Adrenal gland (tissue), 12 donors: ENCODE measurements around the gene GNG8. TPM values are rescaled to one million over a fixed set of nuclear protein-coding genes. Genes with fewer than 3 reads are reported as not detected.
A peak's percentile ranks its signal among the peaks of the same experiment; 100 is the strongest.

ENCODE experiments used
- DNase-seq, 7 donors: peaks; one replicate each; pipeline ENCODE4 v3.0.0-alpha.2; 2019 to 2020
- H3K27ac ChIP-seq, 5 donors: fragments of 200-600 bp; sonication (generic) in 4 of 5; 1 replicate in 3 of 5; 2 replicates in 2 of 5; pipeline versions ENCODE4 v1.5.1 to v1.8.0; 2016 to 2020; ENCODE audit warnings: mild to moderate bottlenecking in 1 of 5
- H3K27me3 ChIP-seq: fragments of 200-600 bp; 2 replicates; pipeline ENCODE4 v1.8.0; 2021
- H3K36me3 ChIP-seq, 2 donors: fragments of 200-600 bp; replicated peaks in 1 of 2; 1 replicate in 1 of 2; 2 replicates in 1 of 2; pipeline versions ENCODE4 v1.5.1 to v1.8.0; 2018 to 2022
- H3K4me1 ChIP-seq, 2 donors: fragments of 200-600 bp; replicated peaks in 1 of 2; 1 replicate in 1 of 2; 2 replicates in 1 of 2; pipeline versions ENCODE4 v1.5.1 to v1.8.0; 2018 to 2021
- H3K4me3 ChIP-seq, 4 donors: fragments of 200-600 bp; sonication (generic) in 3 of 4; one replicate each; pipeline ENCODE4 v1.5.1; 2016 to 2018
- H3K9me3 ChIP-seq, 3 donors: fragments of 200-600 bp; sonication (generic) in 1 of 3; replicated peaks in 1 of 3; 1 replicate in 2 of 3; 2 replicates in 1 of 3; pipeline versions ENCODE4 v1.5.1 to v1.8.0; 2016 to 2021
- POLR2A ChIP-seq, 2 donors: fragments of 450-650 bp; IDR thresholded peaks; one replicate each; pipeline ENCODE4 v1.6.1; 2017; ENCODE audit warnings: antibody characterized with exemption in 2 of 2, mild to moderate bottlenecking in 2 of 2, moderate library complexity in 1 of 2
- WGBS, 4 donors: extraction: QIAGEN DNeasy Blood & Tissue Kit in 2 of 4; methylation state at CpG; one replicate each; pipeline versions ENCODE4 v1.1.5 to v1.1.7; 2013 to 2017; 5-methylcytosine and 5-hydroxymethylcytosine counted together
- intact Hi-C, 2 donors: fragments of 100-400 bp; cut with DNase I; formaldehyde crosslinking; loops; one replicate each; pipeline versions ENCODE4 v1.14.1 to v1.15.0; 2022 to 2023
- polyA plus RNA-seq, 3 donors: library from polyadenylated mRNA; stranded (reverse); fragments of 200-250 nt in 2 of 3; fragments of 350-450 nt in 1 of 3; fragmentation: Illumina TruSeq in 1 of 3; extraction: RNeasy Lipid Tissue Mini Kit (QIAGEN cat#74804) in 1 of 3; gene quantifications; one replicate each; pipeline ENCODE4 v1.2.3, GENCODE V29; 2013 to 2014
- total RNA-seq, 9 donors: library from RNA; depleted of rRNA in 4 of 9; stranded (reverse); fragments of >200 nt in 4 of 9; fragments of 120-200 nt in 1 of 9; fragmentation: NEBNext Ultra II Directional in 1 of 9; extraction: Animal tissue kit (Norgen Biotek cat#: 25700) in 1 of 9; gene quantifications; one replicate each; pipeline versions ENCODE4 v1.1.0 to v1.2.4, GENCODE V29; 2013 to 2023
- TF ChIP-seq, protein P1 (sequence below), 6 experiments: fragments of 450-650 bp in 4 of 6; fragments of 200-600 bp in 2 of 6; sonication (generic) in 1 of 6; IDR thresholded peaks; 1 replicate in 5 of 6; 2 replicates in 1 of 6; pipeline versions ENCODE4 v1.5.1 to v1.8.0; 2016 to 2021; ENCODE audit warnings: antibody characterized with exemption in 6 of 6, mild to moderate bottlenecking in 2 of 6, moderate library complexity in 1 of 6
- donor health status: healthy with polysubstance abuse.
- donor health status: Bipolar disorder and iron deficiency.
- donor health status: DM: yes; HTN: yes; CAD: no.
- donor health status: DM: no; HTN: no; CAD: no.
- donor health status: DM: no; HTN: no; CAD: no.
- donor health status: DM: yes; HTN: yes; CAD: no.

Gene GNG8
- total and polyA plus RNA-seq, 12 donors, result 3.9 TPM; not detected in 11

DNA sequence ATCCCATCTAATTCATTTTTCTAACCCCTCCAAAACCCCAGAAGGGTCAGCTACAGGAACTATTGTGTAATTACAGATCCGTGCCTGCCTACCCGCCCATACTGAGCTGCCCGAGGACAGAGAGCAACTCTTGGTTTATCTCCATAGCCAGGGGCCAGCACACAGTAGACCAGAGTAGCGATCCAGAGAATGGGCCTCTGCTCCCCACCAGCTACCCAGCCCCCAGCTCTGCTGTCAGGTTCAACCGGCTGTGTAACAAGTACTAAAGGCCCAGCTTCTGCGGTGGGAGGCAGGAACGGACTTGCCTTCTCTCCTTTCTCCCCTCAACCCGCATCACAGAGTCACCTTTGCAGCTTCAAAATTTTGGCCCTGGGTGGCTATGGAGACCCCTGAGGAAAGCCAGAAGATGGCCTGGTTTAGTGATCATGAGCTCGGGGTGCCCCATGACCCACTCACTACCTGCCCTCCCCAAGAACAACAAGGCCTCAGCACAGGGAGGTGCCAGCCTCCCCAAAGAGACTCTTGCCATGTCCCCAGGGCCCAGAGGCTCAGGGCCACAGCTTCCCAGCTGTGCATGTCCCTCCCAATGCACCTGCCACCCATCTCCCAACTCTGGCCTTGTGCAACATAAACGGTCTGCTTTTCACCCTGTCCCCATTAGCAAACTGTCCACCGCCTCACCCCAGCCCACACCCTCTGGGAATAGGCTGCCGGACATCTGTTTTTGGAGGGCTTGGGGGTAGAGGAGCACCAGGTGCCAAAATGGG, 29.1 kb downstream of the GNG8 start:
- Histone ChIP-seq H3K9me3 (no peaks in the 10 kb centered on the region), H3K4me3 (no peak overlapping the region), H3K27ac (no peak overlapping the region), H3K27me3 (no peaks in the 10 kb centered on the region), H3K4me1 (peaks cover 27 to 45% of the 10 kb centered on the region in 2 donors), H3K36me3 (peaks cover 0 to 48% of the 10 kb centered on the region in 2 donors)
- 78 to 83% (median 79%) methylated on average over 11 to 12 of the region's 12 CpGs for WGBS, 4 donors
- intact Hi-C loops, result no loop called here
- DNase-seq, result peak in 3 of 7 donors; percentile 2 to 47 (median 16)
- TF ChIP-seq, protein P1, sequence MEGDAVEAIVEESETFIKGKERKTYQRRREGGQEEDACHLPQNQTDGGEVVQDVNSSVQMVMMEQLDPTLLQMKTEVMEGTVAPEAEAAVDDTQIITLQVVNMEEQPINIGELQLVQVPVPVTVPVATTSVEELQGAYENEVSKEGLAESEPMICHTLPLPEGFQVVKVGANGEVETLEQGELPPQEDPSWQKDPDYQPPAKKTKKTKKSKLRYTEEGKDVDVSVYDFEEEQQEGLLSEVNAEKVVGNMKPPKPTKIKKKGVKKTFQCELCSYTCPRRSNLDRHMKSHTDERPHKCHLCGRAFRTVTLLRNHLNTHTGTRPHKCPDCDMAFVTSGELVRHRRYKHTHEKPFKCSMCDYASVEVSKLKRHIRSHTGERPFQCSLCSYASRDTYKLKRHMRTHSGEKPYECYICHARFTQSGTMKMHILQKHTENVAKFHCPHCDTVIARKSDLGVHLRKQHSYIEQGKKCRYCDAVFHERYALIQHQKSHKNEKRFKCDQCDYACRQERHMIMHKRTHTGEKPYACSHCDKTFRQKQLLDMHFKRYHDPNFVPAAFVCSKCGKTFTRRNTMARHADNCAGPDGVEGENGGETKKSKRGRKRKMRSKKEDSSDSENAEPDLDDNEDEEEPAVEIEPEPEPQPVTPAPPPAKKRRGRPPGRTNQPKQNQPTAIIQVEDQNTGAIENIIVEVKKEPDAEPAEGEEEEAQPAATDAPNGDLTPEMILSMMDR (IDR thresholded peaks at IDR 0.05), result no peak
- TF ChIP-seq POLR2A (IDR thresholded peaks at IDR 0.05), result no peak

DNA sequence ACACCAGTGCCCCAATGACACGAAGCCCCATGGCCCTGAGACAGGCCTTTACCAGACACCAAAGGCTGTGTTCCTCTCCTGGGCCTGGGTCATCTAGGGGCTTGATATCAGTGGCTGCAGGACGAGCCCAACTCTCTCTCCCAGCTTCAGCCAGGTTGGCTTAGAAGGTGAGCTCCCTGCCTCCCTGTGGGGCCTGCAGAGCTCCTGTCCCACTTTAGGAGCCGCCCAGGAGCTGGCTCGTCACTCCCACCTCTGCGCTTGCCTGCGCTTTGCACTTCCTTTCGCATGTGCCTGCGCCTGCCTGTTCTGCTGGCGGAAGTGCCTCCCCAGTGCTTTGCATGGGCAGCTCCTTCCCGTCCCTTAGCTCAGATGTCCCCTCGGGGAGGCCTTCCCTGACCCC, 30.0 kb downstream of the GNG8 start:
- peak in 1 of 7 donors; percentile 55 for DNase-seq
- H3K9me3 ChIP-seq, result no peaks in the 10 kb centered on the region
- no peaks in the 10 kb centered on the region for H3K27me3 ChIP-seq
- intact Hi-C loops, result no loop called here
- H3K4me1 ChIP-seq, result peaks cover 27 to 45% of the 10 kb centered on the region in 2 donors
- no peak overlapping the region for H3K4me3 ChIP-seq
- TF ChIP-seq, protein P1 (IDR thresholded peaks at IDR 0.05), result no peak
- TF ChIP-seq POLR2A (IDR thresholded peaks at IDR 0.05), result no peak
- 88 to 95% (median 91%) methylated on average over 10 to 11 of the region's 11 CpGs for WGBS, 4 donors
- H3K36me3 ChIP-seq, result peaks cover 0 to 48% of the 10 kb centered on the region in 2 donors
- peak overlapping the region in 2 of 5 donors; percentile 31 to 100 for H3K27ac ChIP-seq

DNA sequence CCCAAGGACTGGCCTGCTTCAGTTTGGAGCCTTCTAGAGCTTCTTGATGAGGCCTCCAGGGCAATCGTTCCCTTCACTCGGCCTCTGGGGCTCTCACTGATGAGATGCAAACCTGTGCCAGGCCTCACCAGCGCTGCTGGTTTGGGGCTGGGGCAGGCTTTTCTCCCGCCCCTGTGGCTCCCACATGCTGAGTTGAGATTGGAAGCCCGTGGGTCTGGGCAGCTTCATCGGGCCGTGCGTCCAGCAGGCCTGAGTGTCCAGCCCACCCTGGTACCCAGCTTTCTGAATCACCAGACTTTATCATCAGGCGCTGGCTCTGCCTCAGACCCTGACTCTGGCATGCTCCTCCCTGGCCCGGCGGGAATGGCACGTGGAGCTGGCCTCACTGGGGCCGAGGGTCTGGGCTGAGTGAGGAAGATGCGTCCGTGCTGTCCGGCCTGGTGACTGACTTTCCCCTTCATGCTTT, 30.6 kb downstream of the GNG8 start:
- H3K36me3 ChIP-seq, result peaks cover 0 to 48% of the 10 kb centered on the region in 2 donors
- DNase-seq, result peak in 2 of 7 donors; percentile 14 to 32
- 63 to 100% (median 76%) methylated on average over 1 to 16 of the region's 16 CpGs for WGBS, 4 donors
- peak overlapping the region in 2 of 5 donors; percentile 31 to 100 for H3K27ac ChIP-seq
- no peak overlapping the region for H3K4me3 ChIP-seq
- no peaks in the 10 kb centered on the region for H3K27me3 ChIP-seq
- TF ChIP-seq POLR2A (IDR thresholded peaks at IDR 0.05), result no peak
- TF ChIP-seq, protein P1 (IDR thresholded peaks at IDR 0.05), result no peak
- intact Hi-C loops, result no loop called here
- peaks cover 27 to 45% of the 10 kb centered on the region in 2 donors for H3K4me1 ChIP-seq
- H3K9me3 ChIP-seq, result no peaks in the 10 kb centered on the region

DNA sequence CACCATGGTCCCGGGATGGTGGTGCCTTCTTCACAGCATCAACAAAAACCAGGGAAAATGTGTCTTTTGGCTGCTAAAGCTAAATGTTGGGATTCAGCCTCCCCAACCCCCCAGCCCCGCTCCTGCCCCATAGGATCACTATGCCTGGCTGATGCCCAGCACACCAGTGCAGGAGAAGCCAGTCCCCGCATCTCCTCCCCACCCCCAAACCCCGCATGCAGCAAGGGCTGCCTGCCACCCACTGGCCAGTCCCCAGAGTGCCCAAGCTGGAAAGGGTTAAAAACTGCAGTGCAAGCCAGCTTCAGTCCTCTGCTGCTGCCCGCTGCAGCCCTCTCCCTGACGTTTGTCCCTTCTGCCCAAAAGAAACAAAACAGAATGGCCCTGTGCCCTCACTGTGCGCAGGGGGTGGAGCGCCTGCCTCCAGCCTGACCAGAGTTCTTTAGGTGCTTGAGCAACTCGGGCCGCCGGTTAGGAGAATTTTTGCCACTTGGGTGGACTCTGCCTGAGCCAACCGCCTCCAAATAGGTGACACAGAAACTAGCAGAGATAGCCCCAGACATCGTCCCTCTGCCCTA, 31.1 kb downstream of the GNG8 start:
- Histone ChIP-seq H3K27ac (peak overlapping the region in 2 of 5 donors; percentile 31 to 100), H3K9me3 (no peaks in the 10 kb centered on the region), H3K4me3 (no peak overlapping the region), H3K27me3 (no peaks in the 10 kb centered on the region), H3K36me3 (peaks cover 0 to 45% of the 10 kb centered on the region in 2 donors), H3K4me1 (peaks cover 27 to 45% of the 10 kb centered on the region in 2 donors)
- peak in 4 of 7 donors; percentile 25 to 62 (median 38) for DNase-seq
- 44 to 61% (median 53%) methylated on average over 5 to 13 of the region's 13 CpGs for WGBS, 4 donors
- intact Hi-C loops, result no loop called here
- no peak for TF ChIP-seq POLR2A (IDR thresholded peaks at IDR 0.05)
- TF ChIP-seq, protein P1 (IDR thresholded peaks at IDR 0.05), result no peak
